ENCODE measurements around the gene GPD1L.
"Not testable (repeated sequence)": the region's sequence is repeated elsewhere in the genome, so short reads cannot be mapped to it uniquely, and the experiment has no call there.

The GPD1L gene

GRCh38 chr3:32180141-32180784, 73.8 kb downstream of the GPD1L start:
- no peak for DNase-seq (ENCODE audit: low read depth in 2 of 2)

DNA sequence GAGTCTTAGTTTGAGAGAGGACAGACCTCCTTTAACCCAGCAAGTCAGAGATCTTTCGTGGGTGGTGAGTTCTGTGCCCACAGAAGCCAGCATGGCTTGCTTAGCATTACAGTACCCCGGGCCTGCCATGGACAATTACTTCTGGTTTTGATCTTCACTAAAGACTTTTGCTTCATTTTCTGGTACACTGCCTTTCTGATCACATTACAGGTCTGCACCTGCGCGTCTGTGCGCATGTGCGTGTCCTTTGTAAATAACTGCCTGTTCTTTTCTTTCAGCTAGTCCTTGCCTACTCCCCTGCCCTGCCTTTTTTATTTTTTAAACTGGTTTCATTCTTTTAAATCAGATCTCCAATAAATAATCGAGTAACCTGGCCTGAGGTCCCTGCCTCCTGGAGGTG, 74.9 kb downstream of the GPD1L start:
- DNase-seq (ENCODE audit: low read depth in 2 of 2) = no peak

DNA sequence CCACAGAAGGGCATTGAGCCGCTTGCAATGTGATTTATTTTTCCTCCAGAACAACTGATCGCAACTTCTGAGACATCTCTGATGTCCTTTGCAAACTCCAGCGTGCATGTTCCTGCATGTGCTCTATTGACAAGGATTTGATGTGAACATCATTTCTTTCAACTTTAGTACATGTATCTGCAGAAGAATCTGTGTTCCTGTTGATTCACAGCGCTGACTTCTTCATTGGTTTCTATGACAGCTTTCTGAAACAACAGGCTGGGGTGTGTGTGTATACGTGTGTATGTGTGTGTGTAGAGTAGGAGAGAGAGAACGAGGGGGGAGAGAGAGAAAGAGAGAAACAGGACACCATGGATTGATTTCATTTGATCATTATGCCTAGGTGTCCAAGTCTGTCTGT, 75.4 kb downstream of the GPD1L start:
- no peak for DNase-seq (ENCODE audit: low read depth in 2 of 2)

GRCh38 chr3:32184187-32184730, 77.8 kb downstream of the GPD1L start:
- no peak for DNase-seq (ENCODE audit: low read depth in 2 of 2)

GRCh38 chr3:32186097-32186496, 79.7 kb downstream of the GPD1L start:
- DNase-seq (ENCODE audit: low read depth in 2 of 2) = no peak

DNA sequence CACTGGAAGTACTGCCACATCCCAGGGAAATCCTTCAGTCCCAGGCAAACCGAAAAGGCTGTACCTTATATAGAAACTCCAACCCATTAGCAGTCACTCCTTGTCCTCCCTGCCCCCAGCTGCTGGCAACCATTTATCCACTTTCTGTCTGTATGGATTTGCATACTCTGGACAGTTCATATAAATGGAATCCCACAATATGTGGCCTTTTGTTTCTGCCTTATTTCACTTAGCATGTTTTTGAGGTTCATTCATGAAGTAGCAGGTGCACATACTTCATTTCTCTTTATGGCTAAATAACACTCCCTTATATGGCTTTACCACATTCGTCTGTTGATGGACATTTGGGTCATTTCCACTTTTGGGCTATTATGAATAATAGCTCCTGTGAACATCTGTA, 80.5 kb downstream of the GPD1L start:
- no peak for DNase-seq (ENCODE audit: low read depth in 2 of 2)

DNA sequence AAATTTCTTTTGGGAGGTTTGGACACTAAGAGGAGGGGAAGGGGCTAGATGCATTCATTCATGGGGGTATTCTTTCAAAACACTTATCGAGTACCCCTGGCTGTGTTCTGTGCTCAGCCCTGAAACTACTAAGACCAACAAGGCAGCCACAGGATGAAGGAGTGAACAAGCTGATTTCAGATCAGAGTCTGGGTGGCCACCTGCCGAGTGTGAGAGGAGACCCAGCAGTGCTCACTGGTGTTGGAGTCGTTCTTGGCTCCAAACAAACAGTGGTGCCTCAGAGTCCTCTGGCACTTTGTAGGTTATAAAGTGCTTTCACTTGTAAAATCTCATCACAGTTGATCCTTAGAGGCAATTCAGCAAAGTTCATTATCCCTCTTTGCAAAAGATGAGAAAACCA, 83.3 kb downstream of the GPD1L start:
- no peak for DNase-seq (ENCODE audit: low read depth in 2 of 2)

DNA sequence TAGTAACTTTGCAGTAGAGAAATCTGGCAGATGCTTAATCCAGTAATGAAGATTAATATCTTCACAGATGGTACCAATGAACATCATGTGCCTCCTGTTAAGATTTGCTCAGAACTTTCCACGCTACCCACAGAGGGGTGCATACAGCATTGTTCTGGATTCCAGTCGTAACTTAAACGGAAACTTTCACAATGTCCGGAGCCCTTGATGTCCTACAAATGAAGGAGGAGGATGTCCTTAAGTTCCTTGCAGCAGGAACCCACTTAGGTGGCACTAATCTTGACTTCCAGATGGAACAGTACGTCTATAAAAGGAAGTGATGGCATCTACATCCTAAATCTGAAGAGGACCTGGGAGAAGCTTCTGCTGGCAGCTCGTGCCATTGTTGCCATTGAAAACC, 84.1 kb downstream of the GPD1L start:
- DNase-seq (ENCODE audit: low read depth in 2 of 2) = not testable (repeated sequence)

- no peak for DNase-seq (ENCODE audit: low read depth in 2 of 2)
Observed at GRCh38 chr3:32193101-32193500, 86.7 kb downstream of the GPD1L start.

- no peak for DNase-seq (ENCODE audit: low read depth in 2 of 2)
Observed at GRCh38 chr3:32194653-32195052, 88.2 kb downstream of the GPD1L start.

DNA sequence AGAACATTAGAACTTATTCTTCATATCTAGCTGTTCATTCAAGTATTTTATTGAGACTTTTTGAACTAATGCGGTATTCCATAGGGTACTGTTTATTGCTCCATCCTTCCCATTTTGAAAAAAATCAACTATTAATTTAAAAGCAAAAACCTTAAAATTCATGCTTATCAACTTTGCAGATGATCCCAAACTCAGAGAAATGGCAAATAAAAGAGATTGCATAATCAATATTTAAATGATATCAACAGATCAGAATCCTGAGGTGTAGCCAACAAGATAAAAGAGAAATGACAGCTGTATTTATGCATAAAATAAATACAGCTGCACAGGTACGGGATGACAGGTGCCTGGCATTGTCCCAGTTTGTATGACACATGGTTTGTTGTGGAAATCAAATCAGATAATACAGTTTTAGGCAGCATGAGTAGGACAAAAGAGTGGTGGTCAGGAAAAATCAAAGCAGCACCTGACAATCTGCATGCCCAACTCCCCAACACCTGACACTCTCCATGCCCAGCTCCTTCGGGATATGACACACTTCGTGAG, 89.6 kb downstream of the GPD1L start:
- DNase-seq (ENCODE audit: low read depth in 2 of 2) = no peak

GRCh38 chr3:32197991-32198390, 91.6 kb downstream of the GPD1L start:
- no peak for DNase-seq (ENCODE audit: low read depth in 2 of 2)

DNA sequence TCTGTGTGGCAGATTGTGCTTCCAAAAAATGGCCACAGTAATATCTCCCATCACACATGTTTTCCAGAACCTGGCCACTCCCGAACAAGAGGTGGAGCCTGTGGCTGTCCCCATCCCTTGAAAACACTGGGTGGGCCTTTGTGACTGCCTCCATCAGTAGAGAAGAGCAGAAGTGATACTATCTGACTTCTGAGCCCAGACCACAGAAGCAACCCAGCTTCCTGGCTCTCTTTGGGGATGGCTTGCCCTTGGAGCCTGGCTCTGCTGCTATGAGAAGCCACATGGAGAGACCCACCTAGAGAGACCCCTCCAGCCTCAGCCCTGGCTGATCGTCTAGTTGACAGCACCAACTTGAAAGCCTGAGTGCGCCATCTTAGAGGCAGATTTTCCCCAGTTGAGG, 92.3 kb downstream of the GPD1L start:
- no peak for DNase-seq (ENCODE audit: low read depth in 2 of 2)

GRCh38 chr3:32200490-32200889, 94.1 kb downstream of the GPD1L start:
- DNase-seq (ENCODE audit: low read depth in 2 of 2) = no peak

DNA sequence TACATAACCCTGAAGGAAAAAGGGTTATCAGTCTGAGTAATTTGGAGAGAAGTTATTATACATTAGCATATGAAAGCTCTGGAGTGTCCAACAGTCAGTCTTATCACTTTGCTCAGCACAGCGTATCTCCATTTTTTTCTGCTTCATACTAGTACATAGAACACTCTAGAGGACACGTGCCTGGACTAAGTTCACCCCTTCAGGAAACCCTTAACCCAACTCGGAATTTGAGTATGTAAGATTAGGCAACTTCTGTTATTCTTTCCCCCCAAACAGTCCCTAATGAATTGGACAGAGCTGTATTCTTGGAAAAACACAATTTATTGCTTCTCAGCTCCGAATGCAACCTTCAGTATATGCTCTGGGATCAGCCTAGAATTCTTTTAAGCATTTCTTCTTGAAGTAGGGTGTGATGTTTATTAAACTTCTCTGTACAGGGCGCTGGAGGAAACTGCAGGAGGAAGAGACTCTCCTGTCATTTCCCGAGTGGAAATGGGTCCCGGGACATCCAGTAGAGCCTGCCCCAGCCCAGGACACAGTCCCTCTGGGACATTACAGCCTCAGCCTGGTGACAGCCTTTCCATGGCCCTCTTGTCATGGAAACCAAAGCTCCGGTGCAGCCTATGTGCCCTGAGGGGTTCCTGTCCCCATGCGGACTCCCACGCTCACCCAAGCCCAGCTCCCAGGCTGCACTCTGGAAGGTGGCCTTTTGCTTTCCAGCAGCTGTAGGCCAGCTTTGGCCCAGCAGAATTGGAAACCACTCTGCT, 94.8 kb downstream of the GPD1L start:
- no peak for DNase-seq (ENCODE audit: low read depth in 2 of 2)

- DNase-seq (ENCODE audit: low read depth in 2 of 2) = no peak
Observed at GRCh38 chr3:32202496-32202895, 96.1 kb downstream of the GPD1L start.

GRCh38 chr3:32203854-32204253, 97.4 kb downstream of the GPD1L start:
- no peak for DNase-seq (ENCODE audit: low read depth in 2 of 2)

- DNase-seq (ENCODE audit: low read depth in 2 of 2) = no peak
Observed at GRCh38 chr3:32208447-32208846, 102.0 kb downstream of the GPD1L start.

GRCh38 chr3:32215185-32215584, 108.8 kb downstream of the GPD1L start:
- no peak for DNase-seq (ENCODE audit: low read depth in 2 of 2)

DNA sequence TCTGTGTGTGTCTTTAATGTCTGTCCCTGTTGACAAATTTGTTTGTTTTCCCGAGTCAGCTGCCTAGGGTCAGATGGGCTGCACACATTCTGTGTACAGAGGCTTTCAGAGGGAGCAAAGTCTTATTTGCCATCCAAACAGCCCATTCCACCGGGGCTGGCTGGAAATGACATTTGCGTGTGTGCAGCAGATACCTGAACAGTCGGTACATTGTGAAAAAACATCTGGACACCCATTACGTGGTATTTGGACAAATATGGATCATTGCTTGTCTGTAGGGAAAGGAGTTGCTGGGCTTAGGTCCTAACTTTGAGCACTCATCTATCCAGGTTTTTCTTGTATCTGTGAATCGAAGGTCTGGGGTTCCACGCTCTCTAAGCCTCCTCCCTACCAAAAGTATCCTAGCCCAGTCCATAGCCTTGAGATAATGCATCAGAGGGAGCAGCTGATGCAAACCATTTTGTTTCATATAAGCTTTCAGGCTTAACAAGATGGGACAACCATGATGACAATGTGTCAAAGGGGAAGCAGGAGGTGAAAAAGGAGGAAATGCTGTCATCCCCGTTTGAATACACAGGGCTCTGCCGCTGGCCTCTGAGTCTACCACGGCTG, 109.9 kb downstream of the GPD1L start:
- DNase-seq (ENCODE audit: low read depth in 2 of 2) = no peak

GRCh38 chr3:32217339-32217738, 110.9 kb downstream of the GPD1L start:
- no peak for DNase-seq (ENCODE audit: low read depth in 2 of 2)
